GM10248 (cell line): ENCODE measurements around the gene POLR3GL.

Experiments
- CTCF ChIA-PET: fragments of 300-600 bp; sonication (Branson Sonifier 250); formaldehyde crosslinking; extraction: SDS; loops from one replicate; lab custom pipeline; 2021; ENCODE audit warnings: antibody characterized with exemption; lab: Yijun Ruan, JAX
- POLR2A ChIA-PET: fragments of 350-650 bp; sonication (Branson Sonifier 250); formaldehyde crosslinking; extraction: SDS; loops from one replicate; lab custom pipeline; 2020; ENCODE audit warnings: antibody characterized with exemption; lab: Yijun Ruan, JAX
- DNase-seq: peaks from one replicate; pipeline ENCODE4 v3.0.0; 2012; ENCODE audit errors: extremely low spot score
- CTCF ChIP-seq: IDR thresholded peaks from 2 replicates; pipeline ENCODE4 v1.5.1; 2012; ENCODE audit warnings: mild to moderate bottlenecking, low read depth; ENCODE audit errors: extremely low read depth, missing control alignments, control extremely low read depth

POLR3GL gene

GRCh38 chr1:145992958-145993617, 28.6 kb downstream of the POLR3GL start:
- POLR2A ChIA-PET: interaction anchor here (0.6 to 2.1 kb wide), 4 partner anchors 11 to 64 kb away, joined by 3 to 7 read pairs (median 5); no protein-coding TSS in a partner anchor

GRCh38 chr1:145993618-145994390, 29.3 kb downstream of the POLR3GL start:
- TF ChIP-seq CTCF: no peak
- POLR2A ChIA-PET: interaction anchor here (0.7 kb wide), 1 partner anchor 36 kb away, joined by 3 read pairs; no protein-coding TSS in a partner anchor
- no peak for DNase-seq
- CTCF ChIA-PET: interaction anchor here (1.4 to 14.3 kb wide), 4 partner anchors 13 to 102 kb away, joined by 3 to 176 read pairs (median 7); no protein-coding TSS in a partner anchor

More at GRCh38 chr1:145992958-145993617, 28.6 kb downstream of the POLR3GL start:
- no peak for DNase-seq
- CTCF ChIA-PET: interaction anchor here (1.3 to 14.3 kb wide), 5 partner anchors 9 to 101 kb away, joined by 3 to 176 read pairs (median 3); no protein-coding TSS in a partner anchor
- TF ChIP-seq CTCF: no peak

- TF ChIP-seq CTCF: no peak
- DNase-seq: no peak
These were observed 30.1 kb downstream of the POLR3GL start for GRCh38 chr1:145994391-145995120.

GRCh38 chr1:145995148-145995881, 30.8 kb downstream of the POLR3GL start:
- DNase-seq: no peak
- no peak for TF ChIP-seq CTCF
- POLR2A ChIA-PET: no interaction called here
- CTCF ChIA-PET: interaction anchor here (0.7 to 14.3 kb wide), 2 partner anchors 12 to 15 kb away, joined by 3 to 176 read pairs; no protein-coding TSS in a partner anchor

More at GRCh38 chr1:145994391-145995120, 30.1 kb downstream of the POLR3GL start:
- CTCF ChIA-PET: interaction anchor here (0.7 to 14.3 kb wide), 5 partner anchors 12 to 103 kb away, joined by 3 to 176 read pairs (median 3); no protein-coding TSS in a partner anchor
- POLR2A ChIA-PET: no interaction called here

GRCh38 chr1:145995964-145996432, 31.5 kb downstream of the POLR3GL start:
- no peak for DNase-seq
- CTCF ChIA-PET: interaction anchor here (0.7 to 14.3 kb wide), 3 partner anchors 10 to 70 kb away, joined by 3 to 176 read pairs (median 15); no protein-coding TSS in a partner anchor
- no peak for TF ChIP-seq CTCF
- POLR2A ChIA-PET: interaction anchor here (0.9 to 1.6 kb wide), 2 partner anchors 14 to 16 kb away, joined by 3 to 4 read pairs; no protein-coding TSS in a partner anchor
